Hepatocyte (in vitro differentiated cells): ENCODE results near the gene PUS7. TPM values are rescaled to one million over a fixed set of nuclear protein-coding genes. Genes with fewer than 3 reads are reported as not detected.
A peak's percentile ranks its signal among the peaks of the same experiment; 100 is the strongest.

ENCODE experiments used
- DNase-seq: peaks from one replicate; pipeline ENCODE4 v3.0.0-alpha.2; 2016; ENCODE audit warnings: low spot score
- H2AFZ ChIP-seq: fragments of 200-600 bp; sonication (generic); 2 replicates; pipeline ENCODE4 v1.6.0; 2016; ENCODE audit warnings: antibody characterized with exemption, mild to moderate bottlenecking
- H3K27ac ChIP-seq: fragments of 200-600 bp; sonication (generic); 2 replicates; pipeline ENCODE4 v1.5.1; 2016; ENCODE audit warnings: mild to moderate bottlenecking
- H3K27me3 ChIP-seq: fragments of 200-600 bp; sonication (generic); 2 replicates; pipeline ENCODE4 v1.6.1; 2016
- H3K36me3 ChIP-seq: fragments of 200-600 bp; sonication (generic); replicated peaks from 2 replicates; pipeline ENCODE4 v1.5.1; 2016; ENCODE audit warnings: low read depth; ENCODE audit not compliant: insufficient read depth
- H3K4me1 ChIP-seq: fragments of 200-600 bp; sonication (generic); 2 replicates; pipeline ENCODE4 v1.5.1; 2016; ENCODE audit warnings: mild to moderate bottlenecking, moderate library complexity; ENCODE audit not compliant: insufficient read depth
- H3K4me2 ChIP-seq: fragments of 200-600 bp; sonication (generic); 2 replicates; pipeline ENCODE4 v1.6.0; 2016
- H3K4me3 ChIP-seq: fragments of 200-600 bp; sonication (generic); 2 replicates; pipeline ENCODE4 v1.5.1; 2016; ENCODE audit warnings: mild to moderate bottlenecking
- H3K79me2 ChIP-seq: fragments of 200-600 bp; sonication (generic); 2 replicates; pipeline ENCODE4 v1.6.0; 2017; ENCODE audit warnings: mild to moderate bottlenecking
- H3K9me2 ChIP-seq: fragments of 200-600 bp; sonication (generic); replicated peaks from 2 replicates; pipeline ENCODE4 v1.6.0; 2017; ENCODE audit warnings: mild to moderate bottlenecking; ENCODE audit not compliant: insufficient read depth
- H3K9me3 ChIP-seq: fragments of 200-600 bp; sonication (generic); 2 replicates; pipeline ENCODE4 v1.5.1; 2016; ENCODE audit warnings: low read depth, mild to moderate bottlenecking
- H4K20me1 ChIP-seq: fragments of 200-600 bp; sonication (generic); 2 replicates; pipeline ENCODE4 v1.6.0; 2016; ENCODE audit warnings: mild to moderate bottlenecking; ENCODE audit not compliant: insufficient read depth, poor library complexity, severe bottlenecking
- CTCF ChIP-seq: fragments of 200-600 bp; sonication (generic); IDR thresholded peaks from 2 replicates; pipeline ENCODE4 v1.5.1; 2016; ENCODE audit warnings: antibody characterized with exemption, mild to moderate bottlenecking; ENCODE audit not compliant: poor library complexity
- EZH2 ChIP-seq: fragments of 200-600 bp; sonication (generic); IDR thresholded peaks from 2 replicates; pipeline ENCODE4 v1.6.1; 2016; ENCODE audit warnings: antibody characterized with exemption, mild to moderate bottlenecking, borderline replicate concordance
- EZH2phosphoT487 ChIP-seq: fragments of 200-600 bp; sonication (generic); IDR thresholded peaks from one replicate; pipeline ENCODE4 v1.6.1; 2018; ENCODE audit warnings: antibody characterized with exemption, mild to moderate bottlenecking, low read depth, moderate library complexity; ENCODE audit not compliant: unreplicated experiment, severe bottlenecking
- WGBS: methylation state at CpG from one replicate; pipeline ENCODE4 v1.1.6; 2016; ENCODE audit warnings: low lambda C conversion rate; ENCODE audit errors: missing lambda C conversion rate; 5-methylcytosine and 5-hydroxymethylcytosine counted together
- polyA plus RNA-seq: library from polyadenylated mRNA; unstranded; fragments of >200 nt; fragmentation: Nextera tagmentation; extraction: Ambion mirVana; gene quantifications from 2 replicates; pipeline ENCODE4 v1.2.1, GENCODE V29; 2016
- total RNA-seq: library from RNA; depleted of rRNA; stranded (reverse); fragments of >200 nt; gene quantifications from 2 replicates; pipeline ENCODE4 v1.2.3, GENCODE V29; 2014

PUS7 gene
- total and polyA plus RNA-seq, 2 experiments from 2014 or later: 4.3 to 12.6 TPM

DNA sequence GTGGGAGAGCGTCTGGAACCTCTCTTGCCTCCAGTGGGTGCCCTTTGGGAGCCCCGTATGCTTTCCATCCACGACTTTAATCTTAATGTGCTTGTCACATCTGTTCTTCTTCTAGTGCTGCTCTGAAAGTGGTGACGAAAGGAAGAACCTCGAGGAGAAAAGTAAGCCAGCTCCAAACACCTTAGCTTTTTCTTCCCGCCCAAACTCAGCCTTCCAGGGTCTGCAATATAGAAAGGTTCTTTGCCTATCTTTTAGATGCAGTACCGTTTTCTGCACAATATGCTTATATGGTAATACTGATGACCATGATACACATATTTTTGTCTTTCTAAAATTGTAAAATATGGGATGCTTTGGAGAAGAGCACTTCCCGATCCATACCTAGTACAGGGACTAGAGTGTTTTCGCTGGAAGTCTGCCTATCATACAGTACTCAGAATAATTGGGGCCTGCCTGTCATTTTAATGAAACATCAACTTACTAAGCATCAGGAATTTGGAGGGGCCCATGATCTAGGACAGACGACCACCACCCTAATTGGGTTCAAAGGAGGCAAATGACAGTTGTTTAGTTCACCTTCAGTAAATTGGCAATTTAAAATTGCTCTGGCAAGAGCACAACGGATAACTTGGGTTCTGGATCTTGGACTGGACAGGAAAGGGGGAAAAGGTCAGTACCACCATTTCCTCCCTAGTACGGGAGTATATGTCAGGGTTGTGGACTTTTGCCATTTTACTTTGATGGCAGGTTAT lies 10.8 kb upstream of the PUS7 start:
- 50% methylated on average over 12 of the region's 12 CpGs for WGBS
- TF ChIP-seq CTCF (no peak), EZH2phosphoT487 (no peak), EZH2 (no peak)
- Histone ChIP-seq H3K4me2 (peak overlapping the region; percentile 88), H3K36me3 (no peaks in the 10 kb centered on the region), H2AFZ (peak overlapping the region; percentile 85), H3K4me3 (peak overlapping the region; percentile 58), H3K79me2 (peaks cover 34% of the 10 kb centered on the region), H3K9me3 (no peaks in the 10 kb centered on the region), H3K27me3 (no peaks in the 10 kb centered on the region), H3K4me1 (peaks cover 9% of the 10 kb centered on the region), H3K27ac (peak overlapping the region; percentile 83), H4K20me1 (no peaks in the 10 kb centered on the region), H3K9me2 (no peaks in the 10 kb centered on the region)
- no peak for DNase-seq

DNA sequence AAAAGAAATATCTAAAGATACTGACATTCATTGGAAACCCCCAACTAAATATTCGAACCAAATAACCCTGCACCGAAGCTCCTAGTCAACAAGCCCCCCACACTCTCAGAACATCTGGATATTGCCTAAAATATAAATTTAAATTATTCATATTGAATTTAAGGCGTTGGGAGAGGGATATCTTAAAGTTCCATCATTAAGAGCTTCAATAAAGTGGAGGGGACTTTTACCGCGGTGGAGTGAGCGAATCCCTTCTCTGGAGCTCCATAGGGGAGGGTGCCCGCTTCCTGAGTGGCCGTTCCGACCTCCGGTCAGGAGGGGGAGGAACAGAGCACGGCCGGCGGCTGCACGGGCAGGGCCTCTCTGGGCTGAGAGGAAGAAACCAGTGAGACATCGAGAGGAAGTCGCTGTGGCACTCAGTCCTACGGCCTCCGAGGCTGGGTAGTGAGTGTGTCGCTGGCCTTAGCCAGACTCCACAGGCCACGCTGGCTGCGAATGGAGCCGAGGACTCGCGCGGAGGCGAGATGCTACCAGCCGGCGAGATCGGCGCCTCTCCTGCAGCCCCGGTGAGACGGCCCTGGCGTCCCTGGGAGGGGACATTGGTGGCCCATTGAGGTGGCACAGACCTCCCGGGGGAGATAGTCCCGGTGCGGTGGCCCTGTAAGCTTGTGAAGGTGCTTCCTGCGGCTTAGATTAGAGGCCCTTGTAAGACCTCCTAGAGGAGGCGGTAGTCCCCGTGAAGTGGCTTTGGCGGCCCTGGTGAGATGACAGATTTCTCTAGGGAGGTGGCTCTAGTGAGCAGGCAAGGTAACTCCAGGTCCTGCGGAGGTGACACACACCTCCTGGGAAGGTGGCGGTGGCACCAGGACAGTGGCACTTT lies 10.0 kb upstream of the PUS7 start, which contains the start of gene RINT1:
Gene RINT1, plus strand, starts transcription at position 410 of the 880 bp plus-strand sequence. Its CDS starts 115 bp downstream, at position 525.
- H3K4me2 ChIP-seq: peak within 1 kb of the TSS; percentile 88
- no peaks in the 10 kb centered on the region for H3K9me2 ChIP-seq
- no peaks in the 10 kb centered on the region for H3K9me3 ChIP-seq
- DNase-seq: peak; percentile 95
- H3K27me3 ChIP-seq: no peaks in the 10 kb centered on the region
- peak within 1 kb of the TSS; percentile 83 for H3K27ac ChIP-seq
- H3K79me2 ChIP-seq: peaks cover 34% of the 10 kb centered on the region
- H2AFZ ChIP-seq: peak within 1 kb of the TSS; percentile 85
- WGBS: 4% methylated on average over 42 of the region's 42 CpGs
- no peaks in the 10 kb centered on the region for H4K20me1 ChIP-seq
- H3K36me3 ChIP-seq: no peaks in the 10 kb centered on the region
- H3K4me3 ChIP-seq: peak within 1 kb of the TSS; percentile 58
- TF ChIP-seq EZH2 (no peak), EZH2phosphoT487 (no peak), CTCF (peak; percentile 76)
- peaks cover 9% of the 10 kb centered on the region for H3K4me1 ChIP-seq

DNA sequence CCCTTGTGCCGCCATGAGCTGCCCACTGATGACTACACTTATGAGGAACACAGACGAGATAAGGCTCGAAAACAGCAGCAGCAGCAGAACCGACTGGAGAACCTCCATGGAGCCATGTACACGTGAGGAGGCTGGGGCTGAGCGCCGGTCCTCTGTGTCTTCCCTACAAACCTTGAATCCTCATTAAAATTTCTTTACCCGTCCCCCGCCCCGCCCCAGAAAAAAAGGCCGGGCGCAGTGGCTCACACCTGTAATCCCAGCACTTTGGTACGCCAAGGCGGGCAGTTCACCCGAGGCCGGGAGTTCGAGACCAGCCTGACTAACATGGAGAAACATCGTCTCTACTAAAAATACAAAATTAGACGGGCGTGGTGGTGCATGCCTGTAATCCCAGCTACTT lies 8.5 kb upstream of the PUS7 start:
- no peak overlapping the region for H3K4me3 ChIP-seq
- H3K9me3 ChIP-seq: no peaks in the 10 kb centered on the region
- TF ChIP-seq CTCF (no peak), EZH2 (no peak), EZH2phosphoT487 (no peak)
- H3K36me3 ChIP-seq: no peaks in the 10 kb centered on the region
- no peak overlapping the region for H3K27ac ChIP-seq
- no peaks in the 10 kb centered on the region for H3K27me3 ChIP-seq
- H3K9me2 ChIP-seq: no peaks in the 10 kb centered on the region
- no peak for DNase-seq
- no peak overlapping the region for H3K4me2 ChIP-seq
- H2AFZ ChIP-seq: no peak overlapping the region
- no peaks in the 10 kb centered on the region for H4K20me1 ChIP-seq
- peaks cover 9% of the 10 kb centered on the region for H3K4me1 ChIP-seq
- H3K79me2 ChIP-seq: peaks cover 31% of the 10 kb centered on the region
- WGBS: 96% methylated on average over 20 of the region's 20 CpGs
